Esophagus squamous epithelium (tissue), 4 donors: ENCODE measurements around the gene CLDN24.

Experiments used
- POLR2A ChIP-seq, 4 donors: fragments of 450-650 bp; IDR thresholded peaks; one replicate each; pipeline ENCODE4 v1.6.1; 2017; ENCODE audit warnings: antibody characterized with exemption in 4 of 4, mild to moderate bottlenecking in 4 of 4, moderate library complexity in 3 of 4
- TF ChIP-seq, protein P1 (sequence below), 6 experiments: fragments of 450-650 bp in 4 of 6; fragments of 200-600 bp in 2 of 6; sonication (generic) in 2 of 6; IDR thresholded peaks; one replicate each; pipeline ENCODE4 v1.5.1; 2016 to 2019; ENCODE audit warnings: antibody characterized with exemption in 6 of 6, mild to moderate bottlenecking in 4 of 6, moderate library complexity in 4 of 6

DNA sequence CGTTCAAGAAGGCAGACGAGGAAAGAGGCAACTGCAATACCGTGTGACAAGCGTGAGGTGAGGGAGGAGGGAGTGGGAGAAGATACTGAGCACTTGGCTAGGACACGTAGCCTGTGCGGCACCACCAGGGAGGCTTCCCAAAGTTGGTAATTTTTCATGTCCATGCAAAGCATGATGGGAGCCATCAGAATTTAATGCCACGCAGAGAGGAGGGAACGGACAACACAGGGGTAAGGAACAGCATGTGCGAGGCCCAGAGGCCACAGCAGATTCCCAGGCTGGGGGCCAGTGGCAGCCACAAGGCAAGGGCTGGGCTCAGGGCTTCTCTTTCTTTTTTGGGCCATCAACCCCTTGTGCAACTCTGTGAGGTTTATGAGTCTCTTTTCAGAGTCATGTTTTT, 11.0 kb upstream of the CLDN24 start:
- TF ChIP-seq, protein P1, sequence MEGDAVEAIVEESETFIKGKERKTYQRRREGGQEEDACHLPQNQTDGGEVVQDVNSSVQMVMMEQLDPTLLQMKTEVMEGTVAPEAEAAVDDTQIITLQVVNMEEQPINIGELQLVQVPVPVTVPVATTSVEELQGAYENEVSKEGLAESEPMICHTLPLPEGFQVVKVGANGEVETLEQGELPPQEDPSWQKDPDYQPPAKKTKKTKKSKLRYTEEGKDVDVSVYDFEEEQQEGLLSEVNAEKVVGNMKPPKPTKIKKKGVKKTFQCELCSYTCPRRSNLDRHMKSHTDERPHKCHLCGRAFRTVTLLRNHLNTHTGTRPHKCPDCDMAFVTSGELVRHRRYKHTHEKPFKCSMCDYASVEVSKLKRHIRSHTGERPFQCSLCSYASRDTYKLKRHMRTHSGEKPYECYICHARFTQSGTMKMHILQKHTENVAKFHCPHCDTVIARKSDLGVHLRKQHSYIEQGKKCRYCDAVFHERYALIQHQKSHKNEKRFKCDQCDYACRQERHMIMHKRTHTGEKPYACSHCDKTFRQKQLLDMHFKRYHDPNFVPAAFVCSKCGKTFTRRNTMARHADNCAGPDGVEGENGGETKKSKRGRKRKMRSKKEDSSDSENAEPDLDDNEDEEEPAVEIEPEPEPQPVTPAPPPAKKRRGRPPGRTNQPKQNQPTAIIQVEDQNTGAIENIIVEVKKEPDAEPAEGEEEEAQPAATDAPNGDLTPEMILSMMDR (IDR thresholded peaks at IDR 0.05): no peak
- no peak for TF ChIP-seq POLR2A (IDR thresholded peaks at IDR 0.05)
